HG02884 (cell line): Measurements from ENCODE around the gene ZMIZ2.
"Not testable (repeated sequence)": the region's sequence is repeated elsewhere in the genome, so short reads cannot be mapped to it uniquely, and the experiment has no call there.

Experiments
- ATAC-seq: cut with Tn5 transposase; IDR thresholded peaks from one replicate; pipeline ENCODE4 v1.9.1; 2021; ENCODE audit warnings: mild to moderate bottlenecking, moderate library complexity; ENCODE audit not compliant: unreplicated experiment

The ZMIZ2 gene, protein sequence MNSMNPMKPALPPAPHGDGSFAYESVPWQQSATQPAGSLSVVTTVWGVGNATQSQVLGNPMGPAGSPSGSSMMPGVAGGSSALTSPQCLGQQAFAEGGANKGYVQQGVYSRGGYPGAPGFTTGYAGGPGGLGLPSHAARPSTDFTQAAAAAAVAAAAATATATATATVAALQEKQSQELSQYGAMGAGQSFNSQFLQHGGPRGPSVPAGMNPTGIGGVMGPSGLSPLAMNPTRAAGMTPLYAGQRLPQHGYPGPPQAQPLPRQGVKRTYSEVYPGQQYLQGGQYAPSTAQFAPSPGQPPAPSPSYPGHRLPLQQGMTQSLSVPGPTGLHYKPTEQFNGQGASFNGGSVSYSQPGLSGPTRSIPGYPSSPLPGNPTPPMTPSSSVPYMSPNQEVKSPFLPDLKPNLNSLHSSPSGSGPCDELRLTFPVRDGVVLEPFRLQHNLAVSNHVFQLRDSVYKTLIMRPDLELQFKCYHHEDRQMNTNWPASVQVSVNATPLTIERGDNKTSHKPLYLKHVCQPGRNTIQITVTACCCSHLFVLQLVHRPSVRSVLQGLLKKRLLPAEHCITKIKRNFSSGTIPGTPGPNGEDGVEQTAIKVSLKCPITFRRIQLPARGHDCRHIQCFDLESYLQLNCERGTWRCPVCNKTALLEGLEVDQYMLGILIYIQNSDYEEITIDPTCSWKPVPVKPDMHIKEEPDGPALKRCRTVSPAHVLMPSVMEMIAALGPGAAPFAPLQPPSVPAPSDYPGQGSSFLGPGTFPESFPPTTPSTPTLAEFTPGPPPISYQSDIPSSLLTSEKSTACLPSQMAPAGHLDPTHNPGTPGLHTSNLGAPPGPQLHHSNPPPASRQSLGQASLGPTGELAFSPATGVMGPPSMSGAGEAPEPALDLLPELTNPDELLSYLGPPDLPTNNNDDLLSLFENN

DNA sequence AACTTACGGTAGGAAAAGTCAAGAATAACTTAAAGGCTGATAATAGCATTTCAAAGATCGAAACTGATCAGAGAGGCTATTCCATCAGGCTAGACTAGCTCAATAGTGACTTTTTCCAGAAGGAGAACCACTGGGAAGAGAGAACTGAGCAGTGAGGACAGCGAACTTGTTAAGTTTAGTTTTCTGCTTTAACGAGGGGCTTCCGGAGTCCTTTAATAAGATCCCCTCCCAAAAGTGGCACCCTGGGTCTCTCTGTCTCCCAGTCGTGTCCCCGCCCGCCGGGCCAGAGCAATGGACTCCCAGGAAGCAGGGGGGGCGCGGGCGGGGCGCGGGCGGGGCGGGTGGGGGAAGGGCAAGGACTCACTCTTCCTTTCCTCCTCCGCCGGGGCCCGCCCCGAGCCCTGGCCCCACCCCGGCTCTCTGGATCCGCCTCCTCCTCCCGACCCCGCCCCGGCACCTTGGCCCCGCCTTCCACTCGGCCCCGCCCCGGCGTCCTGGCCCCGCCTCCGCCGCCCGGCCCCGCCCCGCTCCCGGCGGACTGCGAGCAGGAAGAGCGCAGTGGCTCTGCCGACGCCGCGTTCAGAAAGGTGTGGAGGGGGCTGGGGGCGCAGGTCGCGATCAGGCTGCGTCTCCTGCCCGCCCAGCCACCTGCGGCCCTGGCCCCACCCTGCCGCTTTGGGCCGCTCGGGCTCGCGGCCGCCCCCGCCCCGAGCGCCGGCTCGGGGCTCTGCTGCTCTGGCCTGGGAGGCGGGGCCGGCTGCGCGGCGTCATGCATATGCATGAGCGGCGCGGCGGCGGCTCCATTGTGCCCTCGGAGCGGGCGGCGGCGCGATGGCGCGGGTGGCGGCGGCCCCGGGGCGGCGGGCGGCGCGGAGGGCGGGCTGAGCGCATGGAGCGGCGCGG lies at the start of gene ZMIZ2:
ZMIZ2 (plus strand) TSS at position 803 of the 903 bp plus-strand sequence. CDS start 7,403 bp downstream, outside the sequence.
- ATAC-seq: peak; percentile 58

DNA sequence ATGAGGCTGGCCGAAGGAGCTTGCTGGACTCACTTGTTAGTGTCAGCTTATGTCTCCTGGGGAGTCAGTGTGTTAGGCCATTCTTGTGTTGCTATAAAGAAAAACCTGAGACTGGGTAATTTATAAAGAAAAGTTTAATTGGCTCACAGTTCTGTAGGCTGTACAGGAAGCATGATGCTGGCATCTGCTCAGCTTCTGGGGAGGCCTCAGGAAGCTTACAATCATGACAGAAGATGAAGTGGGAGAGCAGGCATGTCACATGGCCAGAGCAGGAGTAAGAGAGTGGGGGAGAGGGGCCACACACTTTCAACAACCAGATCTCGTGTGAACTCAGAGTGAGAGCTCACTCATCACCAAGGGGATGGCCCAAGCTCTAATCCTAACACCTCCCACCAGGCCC lies 49.0 kb upstream of the ZMIZ2 start:
- ATAC-seq: not testable (repeated sequence)

DNA sequence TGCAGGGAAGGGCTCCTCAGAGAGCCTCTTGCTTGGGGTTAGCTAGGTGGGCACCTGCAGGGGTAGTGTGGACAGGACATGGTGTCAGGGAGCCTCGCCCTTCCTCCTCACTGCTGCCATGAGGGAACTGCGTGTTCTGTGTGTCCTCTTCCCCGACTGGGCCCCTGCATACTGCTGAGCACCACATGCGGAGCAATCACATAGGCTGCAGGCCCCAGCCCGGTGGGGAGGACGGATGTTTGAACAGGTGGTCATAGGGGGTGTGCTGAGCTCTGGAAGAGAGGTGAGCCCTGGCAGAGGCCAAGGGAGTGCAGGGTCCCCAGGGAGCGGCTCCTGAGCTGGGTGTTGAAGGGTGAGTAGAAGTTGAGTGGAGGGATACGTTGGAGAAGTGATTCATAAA lies 48.3 kb upstream of the ZMIZ2 start:
- no peak for ATAC-seq

DNA sequence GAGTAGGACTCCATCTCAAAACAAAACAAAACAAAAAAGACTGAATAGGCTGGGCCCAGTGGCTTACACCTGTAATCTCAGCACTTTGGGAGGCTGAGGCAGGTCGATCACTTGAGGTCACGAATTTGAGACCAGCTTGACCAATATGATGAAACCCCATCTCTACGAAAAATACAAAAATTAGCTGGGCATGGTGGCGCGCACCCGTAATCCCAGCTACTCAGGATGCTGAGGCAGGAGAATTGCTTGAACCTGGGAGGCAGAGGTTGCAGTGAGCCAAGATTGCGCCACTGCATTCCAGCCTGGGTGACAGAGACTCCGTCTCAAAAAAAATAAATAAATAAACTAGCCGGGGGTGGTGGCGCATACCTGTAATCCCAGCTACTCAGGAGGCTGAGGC lies 45.3 kb upstream of the ZMIZ2 start:
- not testable (repeated sequence) for ATAC-seq

DNA sequence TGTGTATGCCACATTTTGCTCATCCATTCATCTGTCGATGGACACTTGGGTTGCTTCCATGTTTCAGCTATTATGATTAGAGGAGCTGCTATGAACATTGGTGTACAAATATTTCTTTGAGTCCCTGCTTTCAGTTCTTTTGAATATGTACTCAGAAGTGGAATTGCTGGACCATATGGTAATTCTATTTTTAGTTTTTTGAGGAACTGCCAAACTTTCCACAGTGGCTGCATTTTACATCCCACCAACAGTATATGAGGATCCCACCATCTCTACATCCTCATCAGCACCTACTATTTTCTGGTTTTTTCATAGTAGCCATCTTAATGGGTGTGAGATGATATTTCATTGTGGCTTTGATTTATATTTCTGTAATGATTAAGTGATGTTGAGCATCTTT lies 44.7 kb upstream of the ZMIZ2 start:
- ATAC-seq: no peak

DNA sequence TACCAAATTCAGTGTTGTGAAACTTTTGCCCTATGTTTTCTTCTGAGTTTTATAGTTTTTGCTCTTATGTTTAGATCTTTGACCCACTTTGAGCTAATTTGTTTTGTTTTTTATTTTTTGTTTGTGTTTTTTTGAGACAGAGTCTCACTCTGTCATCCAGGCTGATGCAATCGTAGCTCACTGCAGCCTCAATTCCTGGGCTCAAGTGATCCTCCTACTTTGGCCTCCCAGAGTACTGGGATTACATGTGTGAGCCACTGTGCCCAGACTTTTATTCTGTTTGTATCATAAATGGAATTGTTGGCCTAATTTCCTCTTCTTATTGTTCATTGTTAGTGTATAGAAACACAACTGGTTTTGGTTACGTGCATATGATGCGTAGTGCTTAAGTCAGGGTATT lies 43.2 kb upstream of the ZMIZ2 start:
- no peak for ATAC-seq

DNA sequence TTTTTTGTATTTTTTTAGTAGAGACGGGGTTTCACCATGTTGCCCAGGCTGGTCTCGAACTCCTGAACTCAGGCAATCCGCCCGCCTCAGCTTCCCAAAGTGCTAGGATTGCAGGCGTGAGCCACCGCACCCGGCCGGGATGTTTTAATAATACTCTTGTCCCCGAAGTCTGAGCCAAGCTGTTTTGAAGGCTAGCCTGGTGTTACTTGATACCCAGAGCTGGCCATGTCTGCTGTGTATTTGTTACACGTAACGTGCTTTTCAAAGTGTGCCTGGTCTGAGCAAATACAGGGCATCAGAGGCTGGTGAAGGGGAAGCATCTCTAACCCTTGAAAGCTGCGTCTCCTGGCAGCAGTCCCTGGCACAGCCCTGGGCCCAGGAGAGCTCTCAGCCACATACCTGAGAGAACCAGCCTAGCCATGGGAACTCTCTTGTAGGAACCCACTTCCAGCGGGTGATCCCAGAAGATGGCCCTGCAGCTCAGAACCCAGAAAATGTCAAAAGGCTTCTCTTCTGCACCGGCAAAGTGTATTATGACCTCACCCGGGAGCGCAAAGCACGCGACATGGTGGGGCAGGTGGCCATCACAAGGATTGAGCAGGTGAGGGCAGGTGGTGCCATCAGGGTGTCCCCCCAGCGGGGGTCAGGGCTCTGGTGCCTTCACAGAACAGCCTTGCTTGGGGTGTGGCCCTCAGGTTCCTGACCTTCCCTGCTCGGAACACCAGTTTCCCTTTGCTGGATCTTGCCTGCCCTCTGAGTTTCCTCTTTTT lies 41.7 kb upstream of the ZMIZ2 start:
- no peak for ATAC-seq

DNA sequence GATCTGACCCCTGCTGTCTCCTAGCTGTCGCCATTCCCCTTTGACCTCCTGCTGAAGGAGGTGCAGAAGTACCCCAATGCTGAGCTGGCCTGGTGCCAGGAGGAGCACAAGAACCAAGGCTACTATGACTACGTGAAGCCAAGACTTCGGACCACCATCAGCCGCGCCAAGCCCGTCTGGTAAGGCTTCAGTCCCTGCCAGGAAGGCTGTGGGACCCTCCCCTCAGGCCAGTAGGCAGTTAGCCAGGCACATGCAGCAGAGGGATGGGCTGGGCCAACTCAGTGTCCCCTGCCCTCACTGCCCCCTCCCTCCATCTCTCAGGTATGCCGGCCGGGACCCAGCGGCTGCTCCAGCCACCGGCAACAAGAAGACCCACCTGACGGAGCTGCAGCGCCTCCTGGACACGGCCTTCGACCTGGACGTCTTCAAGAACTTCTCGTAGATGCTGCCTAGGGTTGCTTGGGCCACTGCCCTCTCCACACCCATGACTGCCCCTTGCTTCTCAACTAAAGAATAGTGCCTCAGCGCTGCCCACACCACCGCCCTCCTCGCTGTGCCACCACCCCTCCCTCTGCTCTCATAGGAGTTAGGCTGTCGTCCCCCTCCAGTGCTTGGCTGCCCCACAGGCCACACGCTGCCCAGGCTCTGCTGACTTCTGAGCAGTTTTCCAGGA lies 41.0 kb upstream of the ZMIZ2 start:
- ATAC-seq: no peak

DNA sequence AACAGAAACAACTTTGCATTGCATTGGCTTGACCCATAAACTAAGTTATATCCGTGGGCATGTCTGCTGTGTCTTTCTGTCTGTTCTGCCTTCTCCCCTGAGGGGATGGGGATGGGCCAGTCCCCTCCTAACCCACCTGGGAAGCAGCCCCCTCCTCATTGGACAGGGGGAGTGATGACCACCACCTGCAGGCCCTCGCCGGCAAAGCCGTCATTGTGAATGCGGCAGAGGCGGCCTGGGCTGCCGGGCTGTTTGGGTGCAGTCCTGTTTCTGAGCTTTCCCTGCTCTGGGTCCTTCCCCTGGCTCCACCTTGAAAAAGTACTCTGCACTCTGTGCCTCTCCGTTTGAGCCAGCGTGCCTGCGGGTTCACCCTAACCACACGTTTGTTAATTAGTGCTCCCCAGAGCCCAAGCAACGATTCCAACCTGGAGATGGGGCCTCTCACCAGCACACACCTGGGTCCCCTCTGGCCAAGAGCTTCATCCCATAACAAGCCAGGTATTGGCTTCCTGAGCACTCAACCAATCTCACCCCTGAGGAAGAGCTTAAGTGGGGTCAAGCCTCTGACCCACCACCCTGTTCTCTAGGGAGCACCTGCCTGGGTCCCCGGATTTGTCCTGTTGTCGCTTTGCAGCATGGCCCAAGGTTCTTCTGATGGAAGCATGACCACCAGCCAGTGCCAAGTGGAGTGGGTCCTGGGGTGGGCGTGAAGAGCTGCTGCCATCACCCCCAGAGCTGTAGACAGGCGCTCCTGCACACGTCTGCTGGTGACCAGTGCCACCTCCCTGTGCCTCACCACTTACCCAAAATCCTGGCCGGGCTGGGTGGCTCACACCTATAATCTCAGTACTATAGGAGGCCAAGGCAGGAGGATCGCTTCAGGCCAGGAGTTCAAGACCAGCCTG lies 39.4 kb upstream of the ZMIZ2 start:
- ATAC-seq: no peak

DNA sequence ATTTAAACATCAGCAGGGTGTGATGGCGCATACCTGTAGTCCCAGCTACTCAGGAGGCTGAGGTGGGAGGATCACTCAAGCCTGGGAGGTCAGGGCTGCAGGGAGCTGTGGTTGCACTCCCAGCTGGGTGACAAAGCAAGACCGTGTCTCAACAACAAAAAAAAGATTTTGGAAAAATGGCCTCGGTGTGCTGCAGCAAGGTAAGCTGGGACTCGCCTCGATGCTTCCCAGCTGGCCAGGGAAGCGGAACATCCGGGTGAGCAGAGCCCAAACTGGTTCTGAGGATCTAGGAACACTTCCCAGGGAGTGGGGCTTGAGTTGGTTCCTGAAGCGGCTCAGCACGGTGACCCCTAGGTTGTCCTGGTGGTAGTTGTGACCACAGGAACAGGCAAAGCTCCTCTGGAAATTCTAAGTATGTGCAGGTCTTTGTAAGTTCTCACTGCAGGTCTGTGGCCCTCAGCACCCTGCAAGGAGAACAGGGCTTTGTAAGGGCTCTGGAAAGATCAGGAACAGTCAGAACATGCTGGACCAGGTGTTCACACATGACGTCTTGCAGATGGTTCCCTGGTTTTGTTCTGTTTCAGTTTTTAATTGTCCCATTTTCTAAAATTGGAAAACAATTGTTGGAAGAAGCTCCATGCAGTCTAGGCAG lies 38.6 kb upstream of the ZMIZ2 start:
- ATAC-seq: no peak

- ATAC-seq: no peak
These were observed 37.1 kb upstream of the ZMIZ2 start for GRCh38 chr7:44711528-44711927.

GRCh38 chr7:44712012-44712411 lies 36.6 kb upstream of the ZMIZ2 start:
- no peak for ATAC-seq

DNA sequence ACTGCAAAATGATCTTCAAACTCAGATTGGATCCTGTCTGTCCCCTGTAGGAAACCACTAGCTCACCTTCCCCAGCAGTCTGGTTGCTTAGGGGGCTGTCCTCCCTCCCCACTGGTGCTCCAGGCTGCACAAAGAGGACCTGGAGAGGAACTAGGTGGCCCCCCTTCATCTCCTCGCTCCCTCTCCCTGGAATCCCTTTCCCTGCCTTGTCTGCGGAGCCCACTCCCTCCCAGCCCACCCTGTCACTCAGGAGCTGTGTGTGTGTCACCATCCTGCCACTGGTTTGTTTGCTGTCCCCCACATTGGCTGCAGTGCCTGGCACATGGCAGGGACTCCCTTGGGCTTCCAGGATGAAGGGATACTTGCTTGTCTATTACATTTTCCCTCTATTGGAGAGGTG lies 35.5 kb upstream of the ZMIZ2 start:
- no peak for ATAC-seq

DNA sequence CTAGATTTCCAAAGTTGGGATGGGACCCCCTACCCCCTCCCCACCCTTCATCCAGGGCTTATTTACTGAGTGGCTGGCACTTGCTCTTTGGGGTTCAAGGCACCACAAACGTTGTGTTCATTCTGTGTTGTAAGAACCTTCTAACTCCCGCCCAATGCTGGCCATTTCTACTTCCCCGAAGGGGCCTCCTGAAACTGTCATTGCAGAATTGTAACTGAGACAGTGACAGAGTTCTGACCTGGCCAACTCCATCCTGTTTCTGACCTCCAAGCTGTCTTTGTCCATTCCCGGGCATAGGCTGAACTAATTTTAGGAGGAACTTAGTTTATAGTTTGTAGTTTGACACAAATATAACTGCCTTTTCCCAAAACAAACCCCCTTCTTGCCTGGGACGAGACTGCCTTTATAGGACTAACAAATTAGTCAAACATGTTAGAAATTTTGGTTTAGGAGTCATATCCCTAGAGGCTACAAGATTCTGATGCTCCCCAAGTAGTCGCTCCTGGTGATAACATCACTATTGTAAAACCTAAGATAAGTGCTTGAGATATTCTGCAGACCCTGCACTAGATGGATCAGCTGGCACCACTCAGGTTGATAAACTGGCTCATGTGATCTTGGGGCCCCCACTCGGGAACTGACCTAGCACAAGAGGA lies 34.8 kb upstream of the ZMIZ2 start:
- ATAC-seq: no peak

GRCh38 chr7:44716205-44716604 lies 32.4 kb upstream of the ZMIZ2 start:
- ATAC-seq: no peak

- ATAC-seq: no peak
These were observed 28.3 kb upstream of the ZMIZ2 start for GRCh38 chr7:44720301-44720700.

- ATAC-seq: no peak
These were observed 24.4 kb upstream of the ZMIZ2 start for GRCh38 chr7:44724276-44724675.

DNA sequence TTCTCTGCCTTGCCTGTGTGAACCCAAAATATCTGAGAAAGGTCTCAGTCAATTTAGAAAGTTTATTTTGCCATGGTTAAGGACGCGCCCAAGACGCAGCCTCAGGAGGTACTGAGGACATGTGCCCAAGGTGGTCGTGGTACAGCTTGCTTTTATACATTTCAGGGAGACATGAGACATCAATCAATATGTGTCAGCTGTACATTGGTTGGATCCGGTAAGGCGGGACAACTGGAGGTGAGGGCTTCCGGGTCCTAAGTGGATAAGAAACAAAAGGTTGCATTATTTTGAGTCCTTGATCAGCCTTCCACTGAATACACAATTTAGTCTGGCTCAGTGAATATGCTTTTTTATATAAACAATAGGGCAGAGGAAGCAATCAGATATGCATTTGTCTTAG lies 22.4 kb upstream of the ZMIZ2 start:
- not testable (repeated sequence) for ATAC-seq
